Activated T-helper 1 cell treated with anti-CD3 and anti-CD28 coated beads, Interleukin-12 subunit alpha, Interleukin-12 subunit beta, Interleukin-2, Interleukin-4 antibody, amounts not matched to agents 30 ng/mL and 10 ng/mL and 1 ng/mL, durations not matched to agents 14 hours and 24 hours and 36 hours (primary cell): Measurements from ENCODE around the gene ACVR1. TPM values are rescaled to one million over a fixed set of nuclear protein-coding genes. Genes with fewer than 3 reads are reported as not detected.

Source experiments
- DNase-seq: peaks from one replicate; pipeline ENCODE4 v3.0.0; 2021; ENCODE audit warnings: low spot score
- H3K27ac Mint-ChIP-seq: one replicate; pipeline ENCODE4 v1.8.0; 2021; ENCODE audit warnings: mild to moderate bottlenecking, mixed read lengths
- H3K27me3 Mint-ChIP-seq: one replicate; pipeline ENCODE4 v1.8.0; 2022; ENCODE audit warnings: mild to moderate bottlenecking, moderate library complexity, mixed read lengths; ENCODE audit not compliant: insufficient read depth
- H3K36me3 Mint-ChIP-seq: one replicate; pipeline ENCODE4 v1.8.0; 2021; ENCODE audit warnings: low read depth, mixed read lengths
- H3K4me1 Mint-ChIP-seq: one replicate; pipeline ENCODE4 v1.8.0; 2021; ENCODE audit warnings: low read depth, mixed read lengths
- H3K4me3 Mint-ChIP-seq: one replicate; pipeline ENCODE4 v1.8.0; 2021; ENCODE audit warnings: mild to moderate bottlenecking, moderate library complexity, mixed read lengths
- H3K9me3 Mint-ChIP-seq: one replicate; pipeline ENCODE4 v1.8.0; 2021; ENCODE audit warnings: mixed read lengths
- intact Hi-C: fragments of 100-400 bp; cut with micrococcal nuclease; formaldehyde crosslinking; loops from one replicate; pipeline ENCODE4 v1.15.1; 2024
- total RNA-seq: library from RNA; stranded (reverse); gene quantifications from 2 replicates; pipeline ENCODE4 v1.2.3, GENCODE V29; 2022

The ACVR1 gene
- total RNA-seq, 1 donor from 2014 or later: 44.0 TPM

DNA sequence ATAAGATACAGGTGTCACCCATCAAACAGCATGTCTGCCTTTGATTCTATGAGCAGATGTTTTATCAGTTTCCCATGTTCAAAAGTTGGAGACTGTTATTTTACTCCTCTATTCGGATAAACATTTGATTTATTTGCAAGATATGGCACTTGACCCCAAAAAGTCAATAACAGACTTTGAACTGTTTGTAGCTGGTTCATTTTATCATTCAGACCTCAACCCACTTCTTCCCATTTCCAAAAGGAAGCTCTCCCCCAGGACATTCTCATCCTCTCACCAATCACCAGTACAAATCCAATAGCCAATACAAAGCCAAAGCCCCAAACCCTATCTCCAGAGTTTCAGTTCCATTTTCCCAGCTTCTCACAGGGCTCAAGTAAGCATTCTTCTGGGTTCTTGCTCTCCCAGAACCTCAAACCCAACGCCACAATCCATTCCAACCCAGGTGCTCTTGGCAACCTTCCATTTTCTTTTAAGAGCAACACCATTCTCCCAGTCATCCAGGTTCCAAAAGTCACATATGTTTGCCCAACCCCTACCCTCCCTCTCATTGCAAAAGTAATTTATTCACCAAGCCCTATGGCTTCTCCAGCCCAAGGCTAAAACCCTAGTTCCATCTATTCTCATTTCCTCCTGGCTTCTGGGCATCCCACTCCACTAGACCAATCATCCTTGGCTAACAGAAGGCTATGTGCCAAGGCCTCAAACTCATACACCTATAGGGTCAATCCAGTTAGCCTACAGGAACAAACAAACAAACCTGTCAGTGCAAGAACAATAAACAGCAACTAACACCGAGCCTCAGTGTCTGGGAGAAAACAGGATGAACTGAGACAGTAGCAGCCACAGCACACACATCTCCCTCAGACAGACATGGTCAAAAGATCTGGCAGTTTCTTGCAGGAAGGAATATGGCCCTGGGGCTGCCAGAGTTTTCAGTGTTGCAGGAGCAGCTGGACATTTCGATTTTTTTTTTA, 9.2 kb downstream of the ACVR1 start:
- H3K27ac Mint-ChIP-seq: peak overlapping the region; percentile 47
- no peaks in the 10 kb centered on the region for H3K9me3 Mint-ChIP-seq
- peaks cover 42% of the 10 kb centered on the region for H3K36me3 Mint-ChIP-seq
- DNase-seq: no peak
- no peak overlapping the region for H3K4me3 Mint-ChIP-seq
- intact Hi-C loops: no loop called here
- H3K27me3 Mint-ChIP-seq: no peaks in the 10 kb centered on the region
- peaks cover 64% of the 10 kb centered on the region for H3K4me1 Mint-ChIP-seq

DNA sequence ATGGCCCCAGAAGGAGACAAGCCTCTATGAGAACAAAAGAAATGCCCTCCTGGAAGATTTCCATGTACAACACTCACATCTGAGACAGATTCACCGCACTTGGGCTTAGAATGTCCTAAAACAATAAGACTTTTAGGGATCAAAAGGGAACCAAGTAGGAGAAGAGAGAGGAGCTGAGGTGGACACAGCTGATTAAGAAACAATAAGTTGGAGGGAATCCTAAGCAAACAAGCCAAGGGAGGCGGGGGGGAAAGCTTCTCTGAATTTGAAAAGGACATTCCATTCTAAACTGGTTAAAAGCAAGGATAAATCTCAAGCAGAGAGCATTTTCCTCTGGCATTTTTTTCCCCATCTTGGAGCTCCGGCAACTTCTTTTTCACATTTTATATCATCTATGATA, 9.9 kb downstream of the ACVR1 start:
- peaks cover 37% of the 10 kb centered on the region for H3K36me3 Mint-ChIP-seq
- DNase-seq: no peak
- intact Hi-C loops: no loop called here
- H3K27me3 Mint-ChIP-seq: no peaks in the 10 kb centered on the region
- H3K27ac Mint-ChIP-seq: peak overlapping the region; percentile 7
- no peak overlapping the region for H3K4me3 Mint-ChIP-seq
- no peaks in the 10 kb centered on the region for H3K9me3 Mint-ChIP-seq
- peaks cover 61% of the 10 kb centered on the region for H3K4me1 Mint-ChIP-seq

DNA sequence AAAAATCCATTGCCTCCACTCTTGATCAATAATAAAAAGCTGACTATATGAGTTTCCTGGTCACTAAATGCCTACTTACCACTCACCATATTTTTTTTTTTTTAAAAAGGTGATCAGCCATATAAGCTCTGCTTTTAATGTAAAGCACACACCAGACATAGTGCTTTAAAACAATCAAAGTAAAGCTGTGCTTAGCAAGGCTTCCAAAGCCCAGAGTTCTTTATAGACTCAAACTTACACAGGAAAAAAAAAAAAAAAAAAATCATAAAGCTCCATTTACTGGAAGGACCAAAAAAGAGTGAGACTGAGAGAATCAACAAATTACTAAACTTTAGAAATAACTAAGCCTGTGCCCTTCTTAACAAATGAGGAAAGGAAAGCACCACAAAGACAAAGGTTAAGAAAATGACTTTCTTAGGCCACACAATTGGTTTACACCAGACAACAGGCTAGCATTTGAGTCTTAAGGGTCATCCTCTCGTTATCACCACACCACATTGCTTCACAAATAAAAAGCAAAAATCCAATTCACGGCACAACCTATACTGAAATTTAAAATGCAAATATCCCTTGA, 11.2 kb downstream of the ACVR1 start:
- Mint-ChIP-seq H3K9me3 (no peaks in the 10 kb centered on the region), H3K27me3 (no peaks in the 10 kb centered on the region), H3K27ac (peak overlapping the region; percentile 88), H3K4me3 (peak overlapping the region; percentile 32), H3K4me1 (peaks cover 54% of the 10 kb centered on the region), H3K36me3 (peaks cover 31% of the 10 kb centered on the region)
- intact Hi-C loops: loop anchor here (1.0 kb wide), 3 partner anchors 9 to 34 kb away; partner anchors contain the start of gene ACVR1
- DNase-seq: no peak

DNA sequence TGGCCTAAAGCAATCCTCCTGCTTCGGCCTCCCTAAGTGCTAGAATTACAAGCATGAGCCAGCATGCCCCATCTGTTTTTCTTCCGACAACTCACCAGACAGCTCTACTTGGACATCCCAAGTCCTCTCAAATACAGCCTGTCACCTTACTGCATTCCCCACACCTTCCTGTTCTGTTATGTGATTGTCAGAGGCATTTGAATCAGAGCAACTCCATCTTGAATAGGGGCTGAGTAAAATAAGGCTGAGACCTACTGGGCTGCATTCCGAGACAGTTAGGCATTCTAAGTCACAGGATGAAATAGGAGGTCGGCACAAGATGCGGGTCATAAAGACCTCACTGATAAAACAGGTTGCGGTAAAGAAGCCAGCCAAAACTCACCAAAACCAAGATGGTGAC, 17.3 kb downstream of the ACVR1 start:
- Mint-ChIP-seq H3K27ac (no peak overlapping the region), H3K4me3 (no peak overlapping the region), H3K9me3 (no peaks in the 10 kb centered on the region), H3K4me1 (peaks cover 29% of the 10 kb centered on the region), H3K36me3 (peaks cover 32% of the 10 kb centered on the region), H3K27me3 (no peaks in the 10 kb centered on the region)
- intact Hi-C loops: no loop called here
- DNase-seq: no peak

DNA sequence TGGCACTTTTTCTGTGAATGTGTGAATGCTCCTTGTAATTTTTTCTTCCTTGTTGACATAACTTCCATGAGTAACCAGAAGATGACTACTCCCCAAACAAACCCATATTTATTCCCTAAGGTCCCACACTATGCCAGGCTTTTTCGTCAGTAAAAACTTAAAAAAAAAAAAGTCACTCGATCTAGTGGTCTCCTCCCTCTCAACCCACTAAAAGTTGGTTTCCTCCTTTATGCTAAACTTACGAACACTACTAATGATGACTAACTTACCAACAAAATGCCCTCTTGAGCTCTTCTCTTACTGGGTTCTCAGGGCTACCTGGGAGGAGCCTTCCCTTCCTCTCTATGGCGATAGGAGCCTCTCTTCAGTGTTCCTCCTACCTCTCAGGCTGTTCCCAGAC, 18.2 kb downstream of the ACVR1 start:
- no peaks in the 10 kb centered on the region for H3K27me3 Mint-ChIP-seq
- intact Hi-C loops: no loop called here
- no peak overlapping the region for H3K4me3 Mint-ChIP-seq
- H3K27ac Mint-ChIP-seq: no peak overlapping the region
- no peaks in the 10 kb centered on the region for H3K9me3 Mint-ChIP-seq
- no peak for DNase-seq
- peaks cover 38% of the 10 kb centered on the region for H3K4me1 Mint-ChIP-seq
- H3K36me3 Mint-ChIP-seq: peaks cover 32% of the 10 kb centered on the region

DNA sequence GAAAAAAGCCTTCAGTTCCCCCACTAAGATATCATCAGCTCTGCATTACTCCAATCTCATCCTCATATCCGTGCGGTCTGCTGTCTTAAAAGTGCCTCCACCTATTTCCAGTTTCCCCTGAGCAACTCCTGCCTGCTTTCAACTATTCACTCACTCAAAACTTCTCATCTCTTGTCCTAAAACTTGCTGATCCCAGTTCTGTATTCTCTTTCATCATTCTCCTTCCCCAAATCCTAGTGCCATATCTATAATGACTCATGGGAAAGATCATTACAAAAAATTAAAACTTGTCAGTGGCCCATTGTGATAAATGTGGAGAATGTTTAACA, 20.0 kb downstream of the ACVR1 start:
- no peak overlapping the region for H3K4me3 Mint-ChIP-seq
- peak overlapping the region; percentile 68 for H3K27ac Mint-ChIP-seq
- intact Hi-C loops: loop anchor here (1.0 kb wide), 1 partner anchor 8 kb away; no protein-coding TSS in a partner anchor
- peaks cover 33% of the 10 kb centered on the region for H3K36me3 Mint-ChIP-seq
- H3K4me1 Mint-ChIP-seq: peaks cover 38% of the 10 kb centered on the region
- no peaks in the 10 kb centered on the region for H3K27me3 Mint-ChIP-seq
- DNase-seq: no peak
- no peaks in the 10 kb centered on the region for H3K9me3 Mint-ChIP-seq

DNA sequence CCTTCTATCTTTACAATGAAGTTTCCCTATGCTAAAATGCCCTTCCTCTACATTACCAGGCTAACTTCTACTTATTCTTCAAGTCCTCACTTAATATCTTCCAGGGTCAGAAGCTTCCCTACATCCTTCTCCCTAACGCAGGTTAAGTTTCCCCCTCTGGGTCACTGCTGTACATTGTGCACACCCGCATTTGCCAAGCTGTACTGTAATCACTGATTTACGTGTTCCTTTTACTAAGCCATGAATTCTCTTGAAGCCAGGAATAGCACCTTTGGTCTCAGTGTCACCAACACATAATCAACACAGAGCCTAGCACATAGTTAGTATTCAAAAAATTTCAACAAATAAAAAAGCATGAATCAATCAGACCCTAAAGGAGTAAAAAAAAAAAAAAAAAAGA, 22.3 kb downstream of the ACVR1 start:
- Mint-ChIP-seq H3K4me3 (no peak overlapping the region), H3K9me3 (no peaks in the 10 kb centered on the region), H3K27me3 (no peaks in the 10 kb centered on the region), H3K4me1 (peaks cover 45% of the 10 kb centered on the region), H3K36me3 (peaks cover 37% of the 10 kb centered on the region), H3K27ac (peak overlapping the region; percentile 7)
- intact Hi-C loops: loop anchor here (2.0 kb wide), 1 partner anchor 15 kb away; no protein-coding TSS in a partner anchor
- no peak for DNase-seq

DNA sequence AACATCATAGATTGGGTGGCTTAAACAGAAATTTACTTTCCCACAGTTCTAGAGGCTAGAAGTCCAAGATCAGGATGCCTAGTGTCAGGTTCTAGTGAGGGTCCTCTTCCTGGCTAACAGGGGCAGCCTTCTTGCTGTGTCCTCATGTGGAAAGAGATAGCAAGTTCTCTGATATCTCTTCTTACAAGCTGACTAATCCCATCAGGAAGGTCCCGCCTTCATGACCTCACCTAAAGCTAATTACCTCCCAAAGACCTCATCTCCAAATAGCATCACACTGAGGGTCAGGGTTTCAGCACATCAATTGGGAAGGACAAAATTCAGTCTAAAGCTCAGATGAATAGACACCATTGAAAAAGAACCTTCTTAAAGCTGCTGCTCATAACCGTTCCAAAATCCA, 22.9 kb downstream of the ACVR1 start:
- Mint-ChIP-seq H3K27me3 (no peaks in the 10 kb centered on the region), H3K36me3 (peaks cover 41% of the 10 kb centered on the region), H3K9me3 (no peaks in the 10 kb centered on the region), H3K4me3 (no peak overlapping the region), H3K27ac (peak overlapping the region; percentile 9), H3K4me1 (peaks cover 51% of the 10 kb centered on the region)
- DNase-seq: no peak
- intact Hi-C loops: no loop called here

DNA sequence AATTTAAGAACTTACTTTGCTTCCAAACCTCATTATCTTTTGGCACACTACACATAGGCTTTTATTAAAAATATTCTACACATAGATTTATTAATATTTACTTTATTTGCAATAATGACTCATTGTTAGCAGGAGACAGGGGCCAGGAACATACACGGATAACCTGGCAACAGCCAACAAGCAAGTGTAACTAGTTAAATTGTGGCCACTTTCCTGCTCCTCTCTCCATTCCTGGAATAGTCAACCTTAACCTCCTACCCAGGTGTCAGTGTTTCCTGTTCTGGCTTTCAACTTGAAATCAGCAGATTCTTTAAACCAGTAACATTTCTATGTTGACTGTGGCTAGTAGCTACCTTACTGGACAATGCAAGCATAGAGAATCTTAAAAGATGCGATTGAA, 26.5 kb downstream of the ACVR1 start:
- H3K36me3 Mint-ChIP-seq: peaks cover 52% of the 10 kb centered on the region
- DNase-seq: no peak
- no peak overlapping the region for H3K27ac Mint-ChIP-seq
- H3K4me1 Mint-ChIP-seq: peaks cover 68% of the 10 kb centered on the region
- peaks cover 5% of the 10 kb centered on the region for H3K9me3 Mint-ChIP-seq
- H3K4me3 Mint-ChIP-seq: no peak overlapping the region
- H3K27me3 Mint-ChIP-seq: no peaks in the 10 kb centered on the region
- intact Hi-C loops: no loop called here

DNA sequence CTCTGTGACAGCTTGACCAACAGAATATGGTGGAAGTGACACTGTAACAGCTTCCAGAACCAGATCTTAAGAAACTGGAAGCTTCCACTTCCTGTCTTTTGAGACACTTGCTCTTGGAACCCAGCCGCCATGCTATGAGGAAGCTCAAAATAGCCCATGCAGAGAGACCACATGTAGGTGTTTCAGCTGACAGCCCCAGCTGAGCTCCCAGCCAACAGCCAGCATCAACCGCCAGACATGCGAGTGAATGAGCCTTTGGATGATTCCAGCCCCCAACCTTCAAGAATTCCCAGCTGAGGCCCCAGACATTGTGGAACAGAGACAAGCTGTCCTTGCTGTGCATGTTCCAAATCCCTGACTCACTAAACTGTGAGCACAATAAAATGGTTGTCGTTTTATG, 27.9 kb downstream of the ACVR1 start:
- H3K4me3 Mint-ChIP-seq: no peak overlapping the region
- no peaks in the 10 kb centered on the region for H3K27me3 Mint-ChIP-seq
- intact Hi-C loops: no loop called here
- no peak overlapping the region for H3K27ac Mint-ChIP-seq
- no peak for DNase-seq
- H3K4me1 Mint-ChIP-seq: peaks cover 60% of the 10 kb centered on the region
- peaks cover 5% of the 10 kb centered on the region for H3K9me3 Mint-ChIP-seq
- peaks cover 60% of the 10 kb centered on the region for H3K36me3 Mint-ChIP-seq

DNA sequence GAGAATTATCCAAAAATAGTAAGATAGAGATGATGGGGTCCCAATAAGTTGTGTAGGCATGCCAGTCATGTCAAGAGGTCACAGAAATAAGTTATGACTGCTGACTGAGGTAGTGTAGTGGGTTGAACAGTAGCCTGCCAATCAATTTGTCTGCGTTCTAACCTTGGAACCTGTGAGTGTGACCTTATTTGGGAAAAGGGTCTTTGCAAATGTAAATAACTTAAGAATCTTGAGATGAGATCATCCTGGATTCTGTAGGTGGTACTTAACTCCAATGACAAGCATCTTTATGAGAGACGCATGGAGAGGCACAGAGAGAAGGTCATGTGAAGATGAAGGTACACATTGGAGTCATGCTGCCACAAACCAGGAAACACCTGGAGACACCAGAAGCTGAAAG, 31.0 kb downstream of the ACVR1 start:
- Mint-ChIP-seq H3K27ac (peak overlapping the region; percentile 3), H3K9me3 (peaks cover 5% of the 10 kb centered on the region), H3K4me1 (peaks cover 54% of the 10 kb centered on the region), H3K4me3 (no peak overlapping the region), H3K27me3 (no peaks in the 10 kb centered on the region), H3K36me3 (peaks cover 56% of the 10 kb centered on the region)
- intact Hi-C loops: no loop called here
- no peak for DNase-seq

DNA sequence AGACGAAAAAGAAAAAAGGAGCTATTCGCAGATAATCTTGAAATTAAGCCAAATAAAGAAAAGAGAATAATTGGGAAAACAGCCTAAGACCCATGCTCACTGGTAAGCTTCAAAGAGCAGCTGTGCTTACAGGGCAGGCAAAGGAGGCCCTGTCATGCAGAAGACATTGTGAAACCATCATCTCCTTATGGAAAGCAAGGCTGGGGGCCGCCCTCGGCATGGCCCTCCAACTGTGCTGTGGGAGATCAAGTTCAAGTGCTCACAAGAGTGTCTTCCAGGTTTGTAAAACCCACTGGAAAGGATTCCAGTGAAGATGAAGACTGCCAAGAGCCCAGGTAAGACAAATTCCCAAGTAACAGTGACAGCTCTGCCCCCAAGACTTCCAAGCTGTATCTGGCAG, 32.2 kb downstream of the ACVR1 start:
- Mint-ChIP-seq H3K27me3 (no peaks in the 10 kb centered on the region), H3K27ac (no peak overlapping the region), H3K9me3 (peaks cover 5% of the 10 kb centered on the region), H3K4me1 (peaks cover 57% of the 10 kb centered on the region), H3K4me3 (no peak overlapping the region), H3K36me3 (peaks cover 53% of the 10 kb centered on the region)
- intact Hi-C loops: no loop called here
- no peak for DNase-seq

DNA sequence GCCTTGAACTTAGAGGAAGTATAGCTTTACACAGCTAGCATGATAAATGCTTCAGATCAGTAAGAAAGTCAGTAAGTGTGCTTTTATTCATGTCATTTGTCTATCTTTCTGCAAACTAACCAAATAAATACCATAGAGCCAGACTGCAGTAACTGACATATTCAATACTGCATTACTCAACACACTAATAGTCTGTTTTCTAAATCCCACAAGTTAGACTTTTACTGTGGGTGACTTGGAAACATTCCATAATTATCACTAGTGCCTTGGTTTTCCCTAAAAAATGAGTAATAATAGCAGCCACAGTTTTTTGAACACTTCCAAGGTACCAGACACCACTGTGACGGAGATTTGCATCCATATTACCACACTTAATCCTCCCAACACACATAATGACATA, 33.0 kb downstream of the ACVR1 start:
- intact Hi-C loops: no loop called here
- Mint-ChIP-seq H3K27ac (no peak overlapping the region), H3K4me3 (no peak overlapping the region), H3K9me3 (peaks cover 5% of the 10 kb centered on the region), H3K4me1 (peaks cover 57% of the 10 kb centered on the region), H3K27me3 (no peaks in the 10 kb centered on the region), H3K36me3 (peaks cover 49% of the 10 kb centered on the region)
- DNase-seq: no peak
